OCI-LY7 (cell line): ENCODE measurements around the gene TRAPPC14.

ENCODE experiments used
- CTCF ChIP-seq: fragments of 200-600 bp; sonication (generic); conservative IDR thresholded peaks from 2 replicates; pipeline ENCODE4 v1.5.1; 2014; ENCODE audit warnings: mild to moderate bottlenecking, antibody characterized with exemption, low read length, moderate library complexity, mixed read lengths
- EZH2phosphoT487 ChIP-seq: fragments of 200-600 bp; sonication (generic); IDR thresholded peaks from 2 replicates; pipeline ENCODE4 v1.6.1; 2018; ENCODE audit warnings: low read depth, borderline replicate concordance, mild to moderate bottlenecking, mixed run types, antibody characterized with exemption, low read length, moderate library complexity, mixed read lengths

DNA sequence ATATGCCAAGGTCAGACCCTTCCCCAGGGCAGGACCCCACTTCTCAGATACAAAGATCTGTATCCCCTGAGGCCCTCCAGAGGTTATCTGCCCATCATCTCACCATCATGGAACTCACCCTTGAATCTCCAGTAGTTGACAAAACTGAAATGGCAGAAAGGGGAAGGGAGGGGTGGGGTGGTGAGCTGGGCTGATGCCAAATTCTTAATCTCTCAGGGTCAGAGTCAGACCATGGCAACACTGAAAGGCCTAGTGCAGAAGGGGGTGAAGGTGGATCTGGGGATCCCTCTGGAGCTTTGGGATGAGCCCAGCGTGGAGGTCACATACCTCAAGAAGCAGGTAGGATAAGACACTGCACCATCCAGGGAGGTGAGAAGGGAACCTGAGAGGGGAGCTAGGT lies 36.0 kb downstream of the TRAPPC14 start:
- no peak for TF ChIP-seq CTCF
- TF ChIP-seq EZH2phosphoT487, result no peak
